NCI-H1092 (cell line): ENCODE results near the gene OTOP1.
"Not testable (repeated sequence)": the region's sequence is repeated elsewhere in the genome, so short reads cannot be mapped to it uniquely, and the experiment has no call there.

Source experiments
- DNase-seq: peaks from one replicate; lab custom pipeline; 2025; lab: John Stamatoyannopoulos, UW

The OTOP1 gene, protein sequence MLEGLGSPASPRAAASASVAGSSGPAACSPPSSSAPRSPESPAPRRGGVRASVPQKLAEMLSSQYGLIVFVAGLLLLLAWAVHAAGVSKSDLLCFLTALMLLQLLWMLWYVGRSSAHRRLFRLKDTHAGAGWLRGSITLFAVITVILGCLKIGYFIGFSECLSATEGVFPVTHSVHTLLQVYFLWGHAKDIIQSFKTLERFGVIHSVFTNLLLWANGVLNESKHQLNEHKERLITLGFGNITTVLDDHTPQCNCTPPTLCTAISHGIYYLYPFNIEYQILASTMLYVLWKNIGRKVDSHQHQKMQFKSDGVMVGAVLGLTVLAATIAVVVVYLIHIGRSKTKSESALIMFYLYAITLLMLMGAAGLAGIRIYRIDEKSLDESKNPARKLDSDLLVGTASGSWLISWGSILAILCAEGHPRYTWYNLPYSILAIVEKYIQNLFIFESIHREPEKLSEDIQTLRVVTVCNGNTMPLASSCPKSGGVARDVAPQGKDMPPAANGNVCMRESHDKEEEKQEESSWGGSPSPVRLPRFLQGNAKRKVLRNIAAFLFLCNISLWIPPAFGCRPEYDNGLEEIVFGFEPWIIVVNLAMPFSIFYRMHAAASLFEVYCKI

DNA sequence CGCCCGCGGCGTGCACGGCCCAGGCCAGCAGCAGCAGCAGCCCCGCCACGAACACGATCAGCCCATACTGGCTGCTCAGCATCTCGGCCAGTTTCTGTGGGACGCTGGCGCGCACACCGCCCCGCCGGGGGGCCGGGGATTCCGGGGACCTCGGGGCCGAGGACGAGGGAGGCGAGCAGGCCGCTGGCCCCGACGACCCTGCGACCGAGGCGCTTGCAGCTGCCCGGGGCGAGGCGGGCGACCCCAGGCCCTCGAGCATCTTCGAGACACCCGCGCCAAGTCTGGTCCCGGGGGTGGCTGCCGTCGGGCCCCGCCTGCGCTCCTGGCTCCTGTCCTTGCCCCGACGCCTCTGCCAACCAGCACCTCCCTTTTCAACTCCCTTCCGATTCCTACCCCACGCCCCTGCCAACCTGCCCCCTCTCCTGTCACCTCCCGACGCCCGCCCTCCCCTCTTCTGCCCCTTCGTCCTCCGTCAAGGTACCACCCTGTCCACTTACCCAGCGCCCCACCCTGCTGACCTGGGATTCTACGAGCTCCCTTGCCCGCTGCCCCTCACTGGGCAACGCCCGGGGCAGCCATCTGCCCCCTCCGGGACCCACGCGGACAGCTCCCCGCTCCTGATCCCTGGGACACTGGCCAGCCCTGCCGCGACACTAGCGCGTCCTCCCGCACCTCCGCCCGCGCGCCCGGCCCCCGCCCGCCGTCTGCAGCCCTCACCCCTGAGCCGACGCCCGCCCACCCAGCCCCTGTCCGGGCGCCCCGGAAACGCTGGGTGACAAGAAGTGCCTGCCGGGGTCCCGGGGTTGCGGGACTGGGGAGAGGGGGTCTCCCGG lies at the start of gene OTOP1:
Gene OTOP1, minus strand, starts transcription at position 324 of the 833 bp plus-strand sequence. Its CDS starts 65 bp downstream, at position 259.
- DNase-seq = no peak

- no peak for DNase-seq
Observed at GRCh38 chr4:4274226-4274625, 47.5 kb upstream of the OTOP1 start.

- DNase-seq = no peak
Observed at GRCh38 chr4:4271912-4272311, 45.2 kb upstream of the OTOP1 start.

DNA sequence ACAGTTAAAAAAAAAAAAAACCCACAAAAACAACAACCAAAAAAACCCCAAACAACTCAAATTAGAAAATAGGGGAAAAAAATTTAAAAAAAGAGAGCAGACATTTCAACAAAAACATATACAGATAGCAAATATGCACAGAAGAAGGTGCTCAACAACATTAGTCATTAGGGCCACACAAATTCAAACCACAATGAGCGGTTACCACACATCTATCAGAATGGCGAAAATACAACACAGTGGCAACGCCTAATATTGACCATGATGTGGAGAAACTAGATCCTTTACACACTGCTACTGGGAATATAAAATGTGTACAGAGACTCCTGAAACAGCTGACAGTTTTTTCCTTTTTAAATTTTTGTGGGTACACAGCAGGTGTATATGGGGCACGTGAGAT lies 43.8 kb upstream of the OTOP1 start:
- DNase-seq = no peak

GRCh38 chr4:4269856-4270255 lies 43.1 kb upstream of the OTOP1 start:
- DNase-seq = no peak

DNA sequence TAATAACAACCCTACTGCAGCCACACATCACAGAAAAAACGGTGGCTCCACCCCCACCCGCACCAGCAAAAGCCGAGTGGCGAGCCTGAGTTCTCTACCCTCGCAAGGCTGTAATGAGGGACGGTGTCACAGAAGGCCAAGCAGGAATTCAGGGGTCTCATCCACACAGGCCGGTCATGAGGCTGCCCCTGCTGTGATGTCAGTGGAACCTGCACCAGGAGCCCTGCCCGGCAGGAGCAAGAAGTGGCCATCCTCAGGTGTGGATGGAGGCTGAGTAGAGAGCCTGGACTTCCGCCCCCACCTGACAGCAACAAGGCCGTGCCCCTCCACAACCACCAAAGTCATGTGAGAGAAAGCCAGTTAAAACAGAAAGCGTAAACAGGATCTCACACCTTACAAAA lies 42.6 kb upstream of the OTOP1 start:
- no peak for DNase-seq

- no peak for DNase-seq
Observed at GRCh38 chr4:4268776-4269175, 42.0 kb upstream of the OTOP1 start.

GRCh38 chr4:4267981-4268380 lies 41.3 kb upstream of the OTOP1 start:
- DNase-seq = no peak

DNA sequence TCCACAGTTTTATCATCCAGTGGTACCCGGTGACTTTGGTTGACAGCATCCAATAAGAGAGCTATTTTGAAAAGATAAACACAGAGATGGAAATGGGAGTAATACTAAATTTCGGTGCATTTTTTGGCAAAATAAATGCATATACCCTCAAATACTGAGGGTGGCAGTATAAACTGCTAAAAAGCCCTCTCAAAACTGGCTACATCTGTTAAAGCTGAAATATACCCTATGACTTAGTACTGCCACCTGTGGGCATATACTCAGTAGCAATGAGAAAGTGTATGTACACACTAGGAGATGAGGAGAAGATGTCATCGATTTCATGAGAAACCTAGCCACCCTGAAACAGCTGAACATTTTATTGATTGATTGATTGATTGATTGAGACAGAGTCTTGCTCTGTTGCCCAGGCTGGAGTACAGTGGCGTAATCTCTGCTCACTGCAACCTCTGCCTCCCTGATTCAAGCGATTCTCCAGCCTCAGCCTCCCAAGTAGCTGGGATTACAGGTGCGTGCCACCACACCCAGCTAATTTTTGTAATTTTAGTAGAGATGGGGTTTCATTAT lies 33.5 kb upstream of the OTOP1 start:
- peak; percentile 16 for DNase-seq

GRCh38 chr4:4259484-4260100 lies 32.9 kb upstream of the OTOP1 start:
- DNase-seq = no peak

GRCh38 chr4:4257705-4258104 lies 31.0 kb upstream of the OTOP1 start:
- not testable (repeated sequence) for DNase-seq

DNA sequence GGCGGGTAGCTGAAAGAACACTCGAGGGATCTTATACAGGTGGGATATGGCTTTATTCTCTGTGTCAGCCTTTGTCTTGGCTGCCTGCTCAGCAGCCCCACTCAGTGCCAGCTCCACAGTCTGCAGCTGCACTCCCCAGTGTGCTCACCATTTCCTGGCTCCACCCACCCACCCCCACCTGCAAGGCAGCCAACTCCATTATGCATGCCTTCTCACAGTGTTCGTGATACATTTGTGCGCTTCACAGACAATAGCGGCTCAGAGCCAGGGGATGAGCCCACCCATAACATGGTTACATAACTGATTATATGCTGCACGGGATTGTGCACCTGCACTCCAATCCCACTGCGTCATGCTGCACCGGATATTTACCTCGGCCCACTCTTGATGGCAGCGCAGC lies 30.1 kb upstream of the OTOP1 start:
- DNase-seq = no peak

DNA sequence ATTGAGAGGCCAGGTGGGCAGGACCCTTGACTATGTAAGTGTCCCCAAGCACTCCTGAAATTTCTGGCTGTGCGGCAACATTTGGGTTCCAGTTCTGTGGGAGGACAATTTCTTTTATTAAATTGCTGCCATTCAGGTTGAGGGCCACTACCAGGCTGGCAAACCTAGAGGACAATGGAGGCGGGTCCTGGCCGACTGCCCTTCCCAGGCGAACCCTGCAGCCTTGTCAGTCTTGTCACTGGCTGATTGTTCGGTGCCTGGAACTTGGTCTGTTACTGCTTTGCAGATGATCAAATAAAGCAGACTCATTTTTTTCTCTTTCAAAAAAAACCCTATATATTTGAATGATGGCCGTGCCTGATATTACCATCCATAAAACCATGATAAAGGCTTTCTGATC lies 27.9 kb upstream of the OTOP1 start:
- DNase-seq = peak; percentile 20

DNA sequence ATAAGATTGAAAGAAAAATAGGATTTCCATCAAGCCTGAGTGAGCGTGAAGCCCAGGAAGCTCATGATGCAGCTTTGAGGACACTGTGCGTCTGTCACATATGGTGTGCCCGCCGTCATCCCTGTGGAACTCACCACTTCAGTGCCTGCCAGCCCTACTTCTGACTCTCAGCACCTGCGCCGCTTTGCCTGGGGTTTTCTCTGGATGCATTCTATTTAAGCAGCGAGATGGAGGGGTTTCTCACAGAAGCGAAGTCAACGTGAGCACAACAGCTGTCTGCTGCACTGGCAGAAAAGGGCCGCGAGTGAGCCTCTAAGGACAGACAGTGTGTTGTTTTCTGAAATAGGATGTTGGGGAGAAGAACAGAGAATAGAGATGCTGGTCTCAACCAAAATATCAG lies 27.5 kb upstream of the OTOP1 start:
- DNase-seq = peak; percentile 15

GRCh38 chr4:4249866-4250265 lies 23.1 kb upstream of the OTOP1 start:
- DNase-seq = no peak

GRCh38 chr4:4249342-4249741 lies 22.6 kb upstream of the OTOP1 start:
- not testable (repeated sequence) for DNase-seq

GRCh38 chr4:4248885-4249203 lies 22.1 kb upstream of the OTOP1 start:
- no peak for DNase-seq

- peak; percentile 88 for DNase-seq
Observed at GRCh38 chr4:4248029-4248884, 21.5 kb upstream of the OTOP1 start, which contains the start of gene TMEM128. TSS of gene TMEM128 (minus strand) at chr4:4248223. CDS start at chr4:4248202, 21 bp downstream.

DNA sequence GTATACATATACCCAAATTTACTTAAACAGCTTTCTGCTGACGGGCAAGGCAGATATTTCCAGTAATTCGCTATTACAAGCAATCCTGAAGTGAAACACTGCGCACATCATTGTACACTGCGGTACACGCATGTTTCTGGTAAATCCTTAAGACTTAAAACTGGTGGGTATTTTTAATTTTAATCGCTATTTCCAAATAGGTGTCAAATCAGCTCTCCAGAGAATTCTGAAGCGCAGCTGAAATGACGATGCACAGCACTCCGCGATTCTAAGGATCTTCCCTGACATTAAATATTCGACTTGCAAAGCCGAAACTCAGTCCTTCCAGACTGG lies 20.9 kb upstream of the OTOP1 start:
- no peak for DNase-seq

GRCh38 chr4:4245172-4245571 lies 18.4 kb upstream of the OTOP1 start:
- no peak for DNase-seq

- DNase-seq = not testable (repeated sequence)
Observed at GRCh38 chr4:4239551-4239950, 12.8 kb upstream of the OTOP1 start.
